Liver (tissue), 3 donors: ENCODE measurements around the gene DGCR8.

ENCODE experiments used
- CTCF ChIP-seq: fragments of 150-350 bp; IDR thresholded peaks from 2 replicates; pipeline ENCODE4 v1.5.1; 2017; ENCODE audit warnings: improper control_type of control experiment, low read depth, low read length; ENCODE audit not compliant: missing input control
- EGR1 ChIP-seq, 2 donors: IDR thresholded peaks; 2 replicates each; pipeline ENCODE4 v1.6.1; 2016 to 2018; ENCODE audit warnings: antibody characterized with exemption in 2 of 2, low read depth in 2 of 2
- FOXA1 ChIP-seq: IDR thresholded peaks from 2 replicates; pipeline ENCODE4 v1.6.1; 2016; ENCODE audit warnings: antibody characterized with exemption
- GABPA ChIP-seq, 2 donors: IDR thresholded peaks in 1 of 2; conservative IDR thresholded peaks in 1 of 2; 2 replicates each; pipeline ENCODE4 v1.6.1; 2016; ENCODE audit warnings: antibody characterized with exemption in 2 of 2, mild to moderate bottlenecking in 1 of 2, moderate library complexity in 1 of 2
- JUND ChIP-seq, 2 donors: IDR thresholded peaks; 2 replicates each; pipeline ENCODE4 v1.6.1; 2016; ENCODE audit warnings: antibody characterized with exemption in 2 of 2
- MAX ChIP-seq: IDR thresholded peaks from 2 replicates; pipeline ENCODE4 v1.6.1; 2016; ENCODE audit warnings: antibody characterized with exemption
- NR2F2 ChIP-seq: IDR thresholded peaks from 2 replicates; pipeline ENCODE4 v1.6.1; 2016; ENCODE audit warnings: antibody characterized with exemption
- RAD21 ChIP-seq, 2 donors: IDR thresholded peaks; 2 replicates each; pipeline ENCODE4 v1.6.1; 2016; ENCODE audit warnings: antibody characterized with exemption in 2 of 2, mild to moderate bottlenecking in 2 of 2
- REST ChIP-seq: IDR thresholded peaks from 2 replicates; pipeline ENCODE4 v1.6.1; 2016; ENCODE audit warnings: antibody characterized with exemption, mild to moderate bottlenecking
- RXRA ChIP-seq, 2 donors: IDR thresholded peaks; 2 replicates each; pipeline ENCODE4 v1.6.1; 2017 to 2018; ENCODE audit warnings: antibody characterized with exemption in 2 of 2, mild to moderate bottlenecking in 1 of 2
- SP1 ChIP-seq: IDR thresholded peaks from 2 replicates; pipeline ENCODE4 v1.6.1; 2018; ENCODE audit warnings: antibody characterized with exemption, mild to moderate bottlenecking
- TAF1 ChIP-seq: conservative IDR thresholded peaks from 2 replicates; pipeline ENCODE4 v1.6.1; 2016; ENCODE audit warnings: antibody characterized with exemption, mild to moderate bottlenecking
- YY1 ChIP-seq: IDR thresholded peaks from 2 replicates; pipeline ENCODE4 v1.6.1; 2016; ENCODE audit warnings: antibody characterized with exemption, mild to moderate bottlenecking
- donor health status: healthy.
- donor health status: healthy.

- peak; percentile 6 for TF ChIP-seq CTCF
- TF ChIP-seq MAX: peak; percentile 68
- peak; percentile 94 for TF ChIP-seq REST
- no peak for TF ChIP-seq FOXA1
- TF ChIP-seq SP1: peak; percentile 35
- TF ChIP-seq TAF1: peak; percentile 28
- no peak for TF ChIP-seq JUND (IDR thresholded peaks at IDR 0.05)
- TF ChIP-seq RAD21 (IDR thresholded peaks at IDR 0.05): peak in 1 of 2 donors; percentile 43
- TF ChIP-seq GABPA (IDR thresholded peaks at IDR 0.05 in 1 of 2, conservative IDR thresholded peaks at IDR 0.05 in 1 of 2): peak in 1 of 2 donors; percentile 80
- TF ChIP-seq EGR1 (IDR thresholded peaks at IDR 0.05; ENCODE audit: low read depth in 2 of 2): no peak
- TF ChIP-seq YY1: peak; percentile 95
- peak in 1 of 2 donors; percentile 24 for TF ChIP-seq RXRA (IDR thresholded peaks at IDR 0.05)
- TF ChIP-seq NR2F2: no peak
These were observed at the start of gene DGCR8 for GRCh38 chr22:20079745-20080444.
